Ishikawa (cell line): Measurements from ENCODE around the gene RGL2.

ENCODE experiments used
- CEBPB ChIP-seq: IDR thresholded peaks from 2 replicates; pipeline ENCODE4 v1.6.1; 2012
- CREB1 ChIP-seq: IDR thresholded peaks from 2 replicates; pipeline ENCODE4 v1.6.1; 2012; ENCODE audit warnings: low read depth
- EGR1 ChIP-seq: IDR thresholded peaks from 2 replicates; pipeline ENCODE4 v1.6.1; 2012
- EP300 ChIP-seq: IDR thresholded peaks from 2 replicates; pipeline ENCODE4 v1.6.1; 2012; ENCODE audit warnings: borderline replicate concordance
- FOXM1 ChIP-seq: IDR thresholded peaks from 2 replicates; pipeline ENCODE4 v1.6.1; 2012; ENCODE audit warnings: low read depth, borderline replicate concordance
- NFIC ChIP-seq: IDR thresholded peaks from 2 replicates; pipeline ENCODE4 v1.6.1; 2012
- RAD21 ChIP-seq: IDR thresholded peaks from 2 replicates; pipeline ENCODE4 v1.6.1; 2012; ENCODE audit warnings: low read depth
- TAF1 ChIP-seq: IDR thresholded peaks from 2 replicates; pipeline ENCODE4 v1.6.1; 2012; ENCODE audit warnings: low read depth, mild to moderate bottlenecking
- TCF12 ChIP-seq: IDR thresholded peaks from 2 replicates; pipeline ENCODE4 v1.6.1; 2012; ENCODE audit warnings: low read depth
- TEAD4 ChIP-seq: IDR thresholded peaks from 2 replicates; pipeline ENCODE4 v1.6.1; 2012
- YY1 ChIP-seq: IDR thresholded peaks from 2 replicates; pipeline ENCODE4 v1.6.1; 2012; ENCODE audit warnings: low read depth
- ZBTB7A ChIP-seq: IDR thresholded peaks from 2 replicates; pipeline ENCODE4 v1.6.1; 2012; ENCODE audit warnings: low read depth
- TF ChIP-seq, protein P1 (sequence below): IDR thresholded peaks from 2 replicates; pipeline ENCODE4 v1.6.1; 2012
- TF ChIP-seq, protein P2 (sequence below): IDR thresholded peaks from 2 replicates; pipeline ENCODE4 v1.6.1; 2012; ENCODE audit warnings: low read depth, mild to moderate bottlenecking
- TF ChIP-seq, protein P3 (sequence below): IDR thresholded peaks from 2 replicates; pipeline ENCODE4 v1.6.1; 2012

Gene RGL2

DNA sequence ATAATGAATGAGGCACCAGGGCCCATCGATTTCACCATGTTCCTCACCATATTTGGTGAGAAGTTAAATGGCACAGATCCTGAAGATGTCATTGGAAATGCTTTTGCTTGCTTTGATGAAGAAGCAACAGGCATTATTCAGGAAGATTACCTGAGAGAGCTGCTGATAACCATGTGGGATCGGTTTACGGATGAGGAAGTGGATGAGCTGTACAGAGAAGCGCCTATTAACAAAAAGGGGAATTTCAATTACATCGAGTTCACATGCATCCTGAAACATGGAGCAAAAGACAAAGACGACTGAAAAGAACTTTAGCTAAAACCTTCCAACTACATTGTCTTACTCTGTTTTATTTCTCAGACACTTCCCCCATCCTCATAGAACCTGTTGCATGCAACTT is 40.5 kb upstream of the RGL2 start:
- no peak for TF ChIP-seq YY1
- TF ChIP-seq FOXM1 = no peak
- no peak for TF ChIP-seq EGR1
- no peak for TF ChIP-seq TEAD4

DNA sequence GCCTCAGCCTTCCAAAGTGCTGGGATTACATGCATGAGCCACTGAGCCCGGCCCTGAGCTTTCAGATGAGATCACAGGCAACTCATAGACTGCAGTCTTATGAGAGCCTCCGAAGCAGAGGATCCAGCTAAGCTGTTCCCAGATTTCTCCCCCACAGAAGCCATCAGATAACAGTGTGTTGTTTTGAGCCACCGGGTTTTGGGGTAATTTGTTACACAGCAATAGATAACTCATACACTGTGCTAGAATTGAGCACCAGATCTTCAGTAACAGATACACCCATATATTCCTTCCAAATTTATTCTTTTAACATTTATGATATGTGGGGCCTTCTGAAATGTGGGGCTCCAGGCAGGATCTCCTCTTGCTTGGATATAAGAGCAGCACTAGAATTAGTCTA is 37.8 kb upstream of the RGL2 start:
- TF ChIP-seq TCF12 = no peak
- no peak for TF ChIP-seq TEAD4
- no peak for TF ChIP-seq ZBTB7A
- no peak for TF ChIP-seq TAF1
- no peak for TF ChIP-seq NFIC
- no peak for TF ChIP-seq EGR1
- TF ChIP-seq EP300 = no peak
- TF ChIP-seq CREB1 = no peak
- TF ChIP-seq, protein P1, sequence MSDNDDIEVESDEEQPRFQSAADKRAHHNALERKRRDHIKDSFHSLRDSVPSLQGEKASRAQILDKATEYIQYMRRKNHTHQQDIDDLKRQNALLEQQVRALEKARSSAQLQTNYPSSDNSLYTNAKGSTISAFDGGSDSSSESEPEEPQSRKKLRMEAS = no peak
- TF ChIP-seq, protein P2, sequence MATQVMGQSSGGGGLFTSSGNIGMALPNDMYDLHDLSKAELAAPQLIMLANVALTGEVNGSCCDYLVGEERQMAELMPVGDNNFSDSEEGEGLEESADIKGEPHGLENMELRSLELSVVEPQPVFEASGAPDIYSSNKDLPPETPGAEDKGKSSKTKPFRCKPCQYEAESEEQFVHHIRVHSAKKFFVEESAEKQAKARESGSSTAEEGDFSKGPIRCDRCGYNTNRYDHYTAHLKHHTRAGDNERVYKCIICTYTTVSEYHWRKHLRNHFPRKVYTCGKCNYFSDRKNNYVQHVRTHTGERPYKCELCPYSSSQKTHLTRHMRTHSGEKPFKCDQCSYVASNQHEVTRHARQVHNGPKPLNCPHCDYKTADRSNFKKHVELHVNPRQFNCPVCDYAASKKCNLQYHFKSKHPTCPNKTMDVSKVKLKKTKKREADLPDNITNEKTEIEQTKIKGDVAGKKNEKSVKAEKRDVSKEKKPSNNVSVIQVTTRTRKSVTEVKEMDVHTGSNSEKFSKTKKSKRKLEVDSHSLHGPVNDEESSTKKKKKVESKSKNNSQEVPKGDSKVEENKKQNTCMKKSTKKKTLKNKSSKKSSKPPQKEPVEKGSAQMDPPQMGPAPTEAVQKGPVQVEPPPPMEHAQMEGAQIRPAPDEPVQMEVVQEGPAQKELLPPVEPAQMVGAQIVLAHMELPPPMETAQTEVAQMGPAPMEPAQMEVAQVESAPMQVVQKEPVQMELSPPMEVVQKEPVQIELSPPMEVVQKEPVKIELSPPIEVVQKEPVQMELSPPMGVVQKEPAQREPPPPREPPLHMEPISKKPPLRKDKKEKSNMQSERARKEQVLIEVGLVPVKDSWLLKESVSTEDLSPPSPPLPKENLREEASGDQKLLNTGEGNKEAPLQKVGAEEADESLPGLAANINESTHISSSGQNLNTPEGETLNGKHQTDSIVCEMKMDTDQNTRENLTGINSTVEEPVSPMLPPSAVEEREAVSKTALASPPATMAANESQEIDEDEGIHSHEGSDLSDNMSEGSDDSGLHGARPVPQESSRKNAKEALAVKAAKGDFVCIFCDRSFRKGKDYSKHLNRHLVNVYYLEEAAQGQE = no peak
- TF ChIP-seq RAD21 = no peak

DNA sequence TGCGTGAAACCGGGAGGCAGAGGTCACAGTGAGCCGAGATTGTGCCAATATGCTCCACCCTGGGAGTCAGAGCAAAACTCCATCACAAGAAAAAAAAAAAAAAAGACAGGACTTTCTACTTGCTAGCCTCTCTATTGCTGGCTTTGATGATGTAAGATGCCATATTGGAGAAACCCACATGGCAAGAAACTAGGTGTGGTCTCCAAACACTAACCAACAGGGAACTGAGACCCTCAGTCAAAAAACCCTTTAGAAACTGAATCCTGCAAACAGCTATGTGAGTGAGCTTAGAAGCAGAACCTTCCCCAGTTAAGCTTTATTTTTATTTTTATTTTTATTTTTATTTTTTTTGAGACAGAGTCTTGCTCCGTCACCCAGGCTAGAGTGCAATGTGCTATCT is 37.2 kb upstream of the RGL2 start:
- TF ChIP-seq, protein P3, sequence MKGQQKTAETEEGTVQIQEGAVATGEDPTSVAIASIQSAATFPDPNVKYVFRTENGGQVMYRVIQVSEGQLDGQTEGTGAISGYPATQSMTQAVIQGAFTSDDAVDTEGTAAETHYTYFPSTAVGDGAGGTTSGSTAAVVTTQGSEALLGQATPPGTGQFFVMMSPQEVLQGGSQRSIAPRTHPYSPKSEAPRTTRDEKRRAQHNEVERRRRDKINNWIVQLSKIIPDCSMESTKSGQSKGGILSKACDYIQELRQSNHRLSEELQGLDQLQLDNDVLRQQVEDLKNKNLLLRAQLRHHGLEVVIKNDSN = no peak
- TF ChIP-seq TAF1 (no peak), NFIC (no peak), TCF12 (no peak), CREB1 (no peak), TEAD4 (no peak), RAD21 (no peak), EGR1 (no peak)
- TF ChIP-seq, protein P1 = no peak

DNA sequence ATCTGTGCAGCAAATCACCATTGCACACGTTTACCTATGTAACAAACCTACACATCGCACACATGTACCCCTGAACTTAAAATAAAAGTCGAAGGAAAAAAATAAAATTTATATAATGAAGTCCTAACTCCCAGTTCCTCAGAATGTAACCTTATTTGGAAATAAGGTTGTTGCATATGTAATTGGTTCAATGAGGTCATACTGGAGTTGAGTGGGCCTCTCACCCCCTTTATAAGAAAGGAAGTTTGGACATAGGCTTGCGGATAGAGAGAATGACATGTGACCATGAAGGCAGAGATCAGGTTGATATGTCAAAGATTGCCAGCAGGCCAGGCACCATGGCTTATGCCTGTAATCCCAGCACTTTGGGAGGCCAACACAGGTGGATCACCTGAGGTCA is 34.9 kb upstream of the RGL2 start:
- TF ChIP-seq, protein P1 = no peak
- TF ChIP-seq YY1 = no peak
- no peak for TF ChIP-seq ZBTB7A
- TF ChIP-seq, protein P2 = no peak
- no peak for TF ChIP-seq EGR1
- TF ChIP-seq EP300 = no peak
- TF ChIP-seq RAD21 = no peak
- TF ChIP-seq, protein P3 = no peak
- no peak for TF ChIP-seq TAF1
- TF ChIP-seq TCF12 = no peak
- TF ChIP-seq FOXM1 = no peak
- TF ChIP-seq CEBPB = no peak
- no peak for TF ChIP-seq TEAD4
- no peak for TF ChIP-seq CREB1
- TF ChIP-seq NFIC = no peak

DNA sequence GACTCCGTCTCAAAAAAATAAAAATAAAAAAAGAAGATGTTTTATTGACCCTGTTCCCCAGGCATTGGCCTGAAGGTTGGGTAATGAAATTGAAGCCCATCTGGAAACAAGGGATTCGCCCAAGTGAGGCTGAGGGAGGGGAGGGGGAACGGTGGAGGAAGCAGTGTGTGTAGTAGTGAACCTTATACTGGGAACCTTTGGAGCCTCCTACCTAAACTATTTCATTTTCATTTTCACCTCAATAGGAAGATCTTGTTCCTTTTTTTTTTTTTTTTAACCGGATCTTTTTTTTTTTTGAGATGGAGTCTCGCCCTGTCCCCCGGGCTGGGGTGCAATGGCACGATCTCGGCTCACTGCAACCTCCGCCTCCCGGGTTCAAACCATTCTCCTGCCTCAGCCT is 32.0 kb upstream of the RGL2 start:
- no peak for TF ChIP-seq TCF12
- TF ChIP-seq TAF1 = no peak
- no peak for TF ChIP-seq CREB1
- no peak for TF ChIP-seq RAD21
- TF ChIP-seq FOXM1 = no peak
- no peak for TF ChIP-seq YY1
- no peak for TF ChIP-seq EP300
- no peak for TF ChIP-seq EGR1
- TF ChIP-seq, protein P2 = no peak
- TF ChIP-seq, protein P3 = no peak
- TF ChIP-seq TEAD4 = no peak
- TF ChIP-seq NFIC = no peak
- TF ChIP-seq CEBPB = no peak
- TF ChIP-seq, protein P1 = no peak
